IMR-90 (cell line): ENCODE results near the gene GADD45GIP1. TPM values are rescaled to one million over a fixed set of nuclear protein-coding genes. Genes with fewer than 3 reads are reported as not detected.

Source experiments
- ATAC-seq: fragments of 200-7000 bp; cut with Tn5 transposase; 2 replicates; pipeline ENCODE4 v1.9.1; 2020; ENCODE audit warnings: low read depth, mild to moderate bottlenecking, moderate library complexity
- BruUV-seq: library from RNA; stranded (reverse); fragments of 400-500 nt; replicated peaks from 2 replicates; lab custom pipeline; 2021; lab: Mats Ljungman, UMichigan
- CTCF ChIA-PET: fragments of 300-600 bp; formaldehyde crosslinking; extraction: SDS; loops from one replicate; lab custom pipeline; 2021; ENCODE audit warnings: antibody characterized with exemption; lab: Yijun Ruan, JAX
- POLR2A ChIA-PET: fragments of 300-600 bp; sonication (Branson Sonifier 250); formaldehyde crosslinking; loops from one replicate; lab custom pipeline; 2022; ENCODE audit warnings: antibody characterized with exemption; ENCODE audit not compliant: unreplicated experiment; lab: Charles Lee
- DNase-seq: peaks from one replicate; pipeline ENCODE4 v3.0.0; 2013
- H2AFZ ChIP-seq: replicated peaks from 2 replicates; pipeline ENCODE3; 2013; ENCODE audit warnings: low read length, mild to moderate bottlenecking; ENCODE audit not compliant: poor library complexity
- H2AK5ac ChIP-seq: 2 replicates; pipeline ENCODE4 v1.6.1; 2013; ENCODE audit warnings: low read depth, low read length, inconsistent platforms
- H2AK9ac ChIP-seq: replicated peaks from 2 replicates; pipeline ENCODE3; 2013; ENCODE audit warnings: mild to moderate bottlenecking, low read depth, low read length, moderate library complexity; ENCODE audit not compliant: poor library complexity
- H2BK120ac ChIP-seq: 2 replicates; pipeline ENCODE4 v1.6.1; 2013; ENCODE audit warnings: low read depth, low read length, inconsistent platforms
- H2BK15ac ChIP-seq: 3 replicates; pipeline ENCODE4 v1.6.1; 2013; ENCODE audit warnings: low read depth, low read length, inconsistent platforms
- H2BK20ac ChIP-seq: 2 replicates; pipeline ENCODE4 v1.6.1; 2013; ENCODE audit warnings: low read depth, mild to moderate bottlenecking, inconsistent platforms, low read length, moderate library complexity
- H2BK5ac ChIP-seq: 2 replicates; pipeline ENCODE4 v1.6.1; 2013; ENCODE audit warnings: mild to moderate bottlenecking, low read depth, low read length, inconsistent platforms; ENCODE audit not compliant: poor library complexity, severe bottlenecking
- H3K14ac ChIP-seq: replicated peaks from 2 replicates; pipeline ENCODE4 v1.6.1; 2013; ENCODE audit warnings: low read depth, low read length, inconsistent platforms
- H3K18ac ChIP-seq: 2 replicates; pipeline ENCODE4 v1.6.1; 2013; ENCODE audit warnings: low read depth, low read length, control low read depth
- H3K23ac ChIP-seq: 2 replicates; pipeline ENCODE4 v1.6.1; 2013; ENCODE audit warnings: low read depth, low read length, inconsistent platforms
- H3K27ac ChIP-seq: 2 replicates; pipeline ENCODE4 v1.5.1; 2013; ENCODE audit warnings: mild to moderate bottlenecking, control low read depth, low read length; ENCODE audit not compliant: insufficient read depth
- H3K27me3 ChIP-seq: 2 replicates; pipeline ENCODE4 v1.6.1; 2013; ENCODE audit warnings: low read length; ENCODE audit not compliant: control insufficient read depth, insufficient read depth
- H3K36me3 ChIP-seq: 2 replicates; pipeline ENCODE4 v1.6.1; 2013; ENCODE audit warnings: low read length, mixed read lengths; ENCODE audit not compliant: control insufficient read depth, insufficient read depth
- H3K4ac ChIP-seq: 2 replicates; pipeline ENCODE4 v1.6.1; 2013; ENCODE audit warnings: low read depth, low read length, inconsistent platforms
- H3K4me1 ChIP-seq: 2 replicates; pipeline ENCODE4 v1.6.1; 2013; ENCODE audit warnings: low read length, mixed read lengths; ENCODE audit not compliant: control insufficient read depth, insufficient read depth
- H3K4me2 ChIP-seq: 2 replicates; pipeline ENCODE4 v1.6.1; 2013; ENCODE audit warnings: low read depth, mild to moderate bottlenecking, control low read depth, low read length, moderate library complexity
- H3K4me3 ChIP-seq: 2 replicates; pipeline ENCODE4 v1.5.1; 2013; ENCODE audit warnings: low read depth, mild to moderate bottlenecking, control low read depth, low read length, moderate library complexity; ENCODE audit not compliant: insufficient read depth
- H3K56ac ChIP-seq: 2 replicates; pipeline ENCODE4 v1.6.1; 2013; ENCODE audit warnings: low read length, inconsistent platforms; ENCODE audit not compliant: insufficient read depth; ENCODE audit errors: extremely low read depth
- H3K79me1 ChIP-seq, 2 experiments: 2 replicates each; pipeline ENCODE4 v1.6.1; 2013; ENCODE audit warnings: low read length in 2 of 2, inconsistent platforms in 1 of 2, low read depth in 1 of 2
- H3K9ac ChIP-seq: 2 replicates; pipeline ENCODE4 v1.6.1; 2013; ENCODE audit warnings: low read depth, low read length, control low read depth
- H3K9me1 ChIP-seq: 2 replicates; pipeline ENCODE4 v1.6.1; 2013; ENCODE audit warnings: low read length, inconsistent platforms; ENCODE audit not compliant: insufficient read depth
- H3K9me3 ChIP-seq: 2 replicates; pipeline ENCODE4 v1.6.1; 2013; ENCODE audit warnings: low read length; ENCODE audit not compliant: control insufficient read depth, insufficient read depth
- H4K20me1 ChIP-seq: 2 replicates; pipeline ENCODE4 v1.6.1; 2013; ENCODE audit warnings: low read length, inconsistent platforms; ENCODE audit not compliant: insufficient read depth
- H4K5ac ChIP-seq: 2 replicates; pipeline ENCODE4 v1.6.1; 2013; ENCODE audit warnings: mild to moderate bottlenecking, low read depth, low read length, control low read depth
- H4K8ac ChIP-seq, 2 experiments: 2 replicates each; pipeline ENCODE4 v1.6.1; 2013; ENCODE audit warnings: low read depth in 2 of 2, low read length in 2 of 2, control low read depth in 1 of 2, inconsistent platforms in 1 of 2
- H4K91ac ChIP-seq: 2 replicates; pipeline ENCODE4 v1.6.1; 2013; ENCODE audit warnings: low read depth, low read length, inconsistent platforms; ENCODE audit not compliant: insufficient read depth
- BHLHE40 ChIP-seq: fragments of 150-350 bp; IDR thresholded peaks from 2 replicates; pipeline ENCODE4 v1.6.1; 2016; ENCODE audit warnings: mild to moderate bottlenecking, low read depth, low read length
- CTCF ChIP-seq: conservative IDR thresholded peaks from 2 replicates; pipeline ENCODE4 v1.5.1; 2012; ENCODE audit warnings: mild to moderate bottlenecking, low read depth, low read length, improper control_type of control experiment
- MAZ ChIP-seq: IDR thresholded peaks from 2 replicates; pipeline ENCODE4 v1.6.1; 2012; ENCODE audit warnings: low read depth, mild to moderate bottlenecking, low read length, improper control_type of control experiment, moderate library complexity, borderline replicate concordance
- MXI1 ChIP-seq: IDR thresholded peaks from 2 replicates; pipeline ENCODE4 v1.6.1; 2012; ENCODE audit warnings: low read depth, mild to moderate bottlenecking, low read length, moderate library complexity, borderline replicate concordance
- RCOR1 ChIP-seq: IDR thresholded peaks from 2 replicates; pipeline ENCODE4 v1.6.1; 2012; ENCODE audit warnings: mild to moderate bottlenecking, low read length, improper control_type of control experiment; ENCODE audit not compliant: insufficient replicate concordance
- SMC3 ChIP-seq: fragments of 150-350 bp; IDR thresholded peaks from 2 replicates; pipeline ENCODE4 v1.6.1; 2016; ENCODE audit warnings: low read depth, mild to moderate bottlenecking, antibody characterized with exemption, low read length, moderate library complexity
- WGBS, 2 experiments: methylation state at CpG; one replicate each; pipeline versions ENCODE4 v1.1.5 to v1.1.7; 2013; ENCODE audit warnings: missing lambda C conversion rate in 2 of 2; ENCODE audit not compliant: insufficient read length in 1 of 2; ENCODE audit errors: extremely low coverage in 2 of 2; 5-methylcytosine and 5-hydroxymethylcytosine counted together
- dilution Hi-C: fragments of 300-500 bp; cut with HindIII; formaldehyde crosslinking; loops from one replicate; pipeline ENCODE4 v1.14.3; 2018; ENCODE audit warnings: low sequenced_read_pairs; ENCODE audit not compliant: unreplicated experiment
- in situ Hi-C: fragments of 300-500 bp; cut with MboI; formaldehyde crosslinking; loops from 3 replicates; pipeline ENCODE4 v1.14.3; 2019; ENCODE audit warnings: low sequenced_read_pairs, inconsistent platforms, mixed read lengths
- intact Hi-C: fragments of 100-400 bp; cut with micrococcal nuclease; formaldehyde crosslinking; loops from 2 replicates; pipeline ENCODE4 v1.10.0; 2022
- polyA plus RNA-seq, 3 experiments: library from polyadenylated mRNA; depleted of rRNA; stranded (reverse); fragments of >200 nt; gene quantifications; 2 replicates each; pipeline ENCODE4 v1.2.3, GENCODE V29; 2012; ENCODE audit warnings: low replicate concordance in 1 of 3
- total RNA-seq: library from RNA; depleted of rRNA; stranded (reverse); fragments of >200 nt; gene quantifications from 2 replicates; pipeline ENCODE4 v1.2.3, GENCODE V29; 2012

Gene GADD45GIP1
- total and polyA plus RNA-seq, 2 of the 4 experiments (the other 2 are of a cell fraction) = 13.3 to 42.4 TPM

- TF ChIP-seq CTCF (no peak), MXI1 (peak; percentile 85; the same call in 1 of the 2 replicates)
Measured at GRCh38 chr19:12994701-12995595, 37.9 kb upstream of the GADD45GIP1 start, which contains the start of gene NFIX (continued).

GRCh38 chr19:12993562-12993961, 36.5 kb upstream of the GADD45GIP1 start:
- Histone ChIP-seq H3K56ac (no peak overlapping the region), H3K4ac (no peak overlapping the region), H3K27ac (no peak overlapping the region), H3K4me3 (no peak overlapping the region), H3K27me3 (no peaks in the 10 kb centered on the region), H3K23ac (no peak overlapping the region), H4K20me1 (peaks cover 18% of the 10 kb centered on the region), H3K36me3 (peaks cover 3% of the 10 kb centered on the region), H3K4me2 (no peak overlapping the region), H3K79me1 (peaks cover 9 to 29% of the 10 kb centered on the region in 2 experiments), H3K4me1 (peaks cover 13% of the 10 kb centered on the region), H2BK120ac (no peak overlapping the region), H2AK9ac (peak overlapping the region; percentile 88), H3K18ac (no peak overlapping the region), H4K5ac (no peak overlapping the region), H2BK20ac (no peak overlapping the region), H3K9me3 (no peaks in the 10 kb centered on the region), H3K9me1 (peaks cover 12% of the 10 kb centered on the region), H3K9ac (no peak overlapping the region), H4K8ac (no peak overlapping the region), H3K14ac (no peak overlapping the region), H2BK15ac (no peak overlapping the region), H2BK5ac (no peak overlapping the region), H4K91ac (no peak overlapping the region), H2AFZ (no peak overlapping the region), H2AK5ac (no peak overlapping the region)
- intact Hi-C loops (no loop called here), dilution Hi-C loops (no loop called here), in situ Hi-C loops (loop anchor here (25.0 kb wide), 1 partner anchor 744 kb away; a partner anchor contains a TSS)
- WGBS, 2 experiments = 100% methylated on average over 3 of the region's 7 CpGs; no CpG with 5 or more reads in 1 of the 2 experiments
- CTCF ChIA-PET = interaction anchor here (3.3 kb wide), 1 partner anchor 68 kb away, joined by 10 read pairs; no protein-coding TSS in a partner anchor
- DNase-seq (no peak), ATAC-seq (no peak)
- POLR2A ChIA-PET = no interaction called here
- no TSS peak for BruUV-seq
- TF ChIP-seq RCOR1 (no peak), SMC3 (no peak), BHLHE40 (no peak), MAZ (no peak)
